GM12892 (cell line): ENCODE measurements around the gene NOSIP.

Source experiments
- POLR2A ChIP-seq: IDR thresholded peaks from 2 replicates; pipeline ENCODE4 v1.6.1; 2011; ENCODE audit warnings: low read depth, low read length, control low read depth
- POLR2AphosphoS5 ChIP-seq: IDR thresholded peaks from 2 replicates; pipeline ENCODE4 v1.6.1; 2011; ENCODE audit warnings: low read depth, low read length, control low read depth
- TAF1 ChIP-seq: IDR thresholded peaks from 2 replicates; pipeline ENCODE4 v1.6.1; 2011; ENCODE audit warnings: low read depth, mild to moderate bottlenecking, control low read depth, low read length, borderline replicate concordance

GRCh38 chr19:49506575-49507105 lies 73.7 kb downstream of the NOSIP start:
- TF ChIP-seq POLR2A (no peak), POLR2AphosphoS5 (no peak), TAF1 (no peak)
